H1 (cell line): Measurements from ENCODE around the gene LLGL1. TPM values are rescaled to one million over a fixed set of nuclear protein-coding genes. Genes with fewer than 3 reads are reported as not detected.

ENCODE experiments used
- CHD1 ChIP-seq: IDR thresholded peaks from 2 replicates; pipeline ENCODE4 v1.6.1; 2012; ENCODE audit warnings: low read depth, low read length, improper control_type of control experiment
- NRF1 ChIP-seq: IDR thresholded peaks from 2 replicates; pipeline ENCODE4 v1.6.1; 2011; ENCODE audit warnings: mild to moderate bottlenecking, low read depth, low read length, improper control_type of control experiment
- PHF8 ChIP-seq: fragments of 200-600 bp; sonication (generic); conservative IDR thresholded peaks from 2 replicates; pipeline ENCODE4 v1.7.1; 2012; ENCODE audit warnings: low read depth, mild to moderate bottlenecking, inconsistent platforms, low read length, moderate library complexity
- SUZ12 ChIP-seq: fragments of 200-600 bp; sonication (generic); IDR thresholded peaks from 2 replicates; pipeline ENCODE4 v1.6.1; 2012; ENCODE audit warnings: mild to moderate bottlenecking, inconsistent platforms, low read length, moderate library complexity, mixed read lengths
- YY1 ChIP-seq: IDR thresholded peaks from 2 replicates; pipeline ENCODE4 v1.6.1; 2011; ENCODE audit warnings: low read depth, mild to moderate bottlenecking, low read length
- polyA plus RNA-seq, 7 experiments: library from polyadenylated mRNA; depleted of rRNA in 3 of 7; stranded (reverse) in 5 of 7; unstranded in 2 of 7; fragments of >200 nt in 5 of 7; fragments of 200-250 nt in 2 of 7; gene quantifications; 1 replicate in 5 of 7; 2 replicates in 1 of 7; 4 replicates in 1 of 7; pipeline versions ENCODE4 v1.2.1 to v1.2.3, GENCODE V29; 2011 to 2013; ENCODE audit warnings: missing spikeins in 2 of 7, mixed read lengths in 2 of 7
- total RNA-seq: library from RNA; stranded (reverse); fragmentation: NEBNext Ultra II Directional; extraction: Animal tissue kit (Norgen Biotek cat#: 25700); gene quantifications from 2 replicates; pipeline ENCODE4 v1.2.1, GENCODE V29; 2021
- TF ChIP-seq, protein P1 (sequence below): IDR thresholded peaks from 2 replicates; pipeline ENCODE4 v1.6.1; 2012; ENCODE audit warnings: inconsistent platforms

Gene LLGL1
- total and polyA plus RNA-seq, 2 of the 8 experiments (the other 6 are each of a cell fraction or from before 2014, with no cell fraction given): 71.3 to 107 TPM

DNA sequence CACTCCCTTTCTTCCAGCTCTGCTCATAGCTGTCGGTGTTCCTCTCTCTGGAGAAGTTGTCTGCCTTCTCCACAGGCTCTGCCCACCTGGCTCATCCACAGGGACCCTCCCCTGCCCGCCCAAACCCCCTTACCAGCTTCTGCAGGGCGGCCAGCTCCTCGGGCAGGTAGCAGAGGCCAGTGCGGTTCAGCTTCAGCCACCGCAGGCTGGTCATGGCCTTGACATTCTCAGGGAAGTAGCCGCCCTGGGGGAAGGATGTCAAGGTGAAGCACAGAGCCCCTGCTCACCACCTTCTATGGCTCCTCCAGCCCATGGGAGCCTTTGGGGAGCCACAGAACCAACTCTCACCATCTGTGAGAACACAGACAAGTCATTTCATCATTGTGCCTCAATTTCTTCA, 31.3 kb downstream of the LLGL1 start (continued):
- TF ChIP-seq PHF8 (no peak), YY1 (no peak), CHD1 (no peak), SUZ12 (no peak), NRF1 (no peak)
- TF ChIP-seq, protein P1, sequence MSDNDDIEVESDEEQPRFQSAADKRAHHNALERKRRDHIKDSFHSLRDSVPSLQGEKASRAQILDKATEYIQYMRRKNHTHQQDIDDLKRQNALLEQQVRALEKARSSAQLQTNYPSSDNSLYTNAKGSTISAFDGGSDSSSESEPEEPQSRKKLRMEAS: no peak
